Mononuclear cell (primary cell): ENCODE results near the gene CIB1. TPM values are rescaled to one million over a fixed set of nuclear protein-coding genes. Genes with fewer than 3 reads are reported as not detected.
"Not testable (repeated sequence)": the region's sequence is repeated elsewhere in the genome, so short reads cannot be mapped to it uniquely, and the experiment has no call there.

Experiments
- H3K27me3 ChIP-seq: 2 replicates; pipeline ENCODE4 v1.6.0; 2011; ENCODE audit warnings: low read length, control low read depth; ENCODE audit not compliant: insufficient read depth
- H3K4me1 ChIP-seq: 2 replicates; pipeline ENCODE4 v1.5.1; 2011; ENCODE audit warnings: mild to moderate bottlenecking, low read length, control low read depth; ENCODE audit not compliant: insufficient read depth
- H3K4me3 ChIP-seq: 2 replicates; pipeline ENCODE4 v1.5.1; 2011; ENCODE audit warnings: mild to moderate bottlenecking, low read length, moderate library complexity
- H3K9me3 ChIP-seq: 2 replicates; pipeline ENCODE4 v1.5.1; 2011; ENCODE audit warnings: low read depth, mild to moderate bottlenecking, control low read depth, low read length
- total RNA-seq: library from RNA; depleted of rRNA; stranded (reverse); fragments of >200 nt; gene quantifications from one replicate; pipeline ENCODE4 v1.2.3, GENCODE V29; 2012

Gene CIB1
- total RNA-seq, 1 donor: 33.2 TPM

DNA sequence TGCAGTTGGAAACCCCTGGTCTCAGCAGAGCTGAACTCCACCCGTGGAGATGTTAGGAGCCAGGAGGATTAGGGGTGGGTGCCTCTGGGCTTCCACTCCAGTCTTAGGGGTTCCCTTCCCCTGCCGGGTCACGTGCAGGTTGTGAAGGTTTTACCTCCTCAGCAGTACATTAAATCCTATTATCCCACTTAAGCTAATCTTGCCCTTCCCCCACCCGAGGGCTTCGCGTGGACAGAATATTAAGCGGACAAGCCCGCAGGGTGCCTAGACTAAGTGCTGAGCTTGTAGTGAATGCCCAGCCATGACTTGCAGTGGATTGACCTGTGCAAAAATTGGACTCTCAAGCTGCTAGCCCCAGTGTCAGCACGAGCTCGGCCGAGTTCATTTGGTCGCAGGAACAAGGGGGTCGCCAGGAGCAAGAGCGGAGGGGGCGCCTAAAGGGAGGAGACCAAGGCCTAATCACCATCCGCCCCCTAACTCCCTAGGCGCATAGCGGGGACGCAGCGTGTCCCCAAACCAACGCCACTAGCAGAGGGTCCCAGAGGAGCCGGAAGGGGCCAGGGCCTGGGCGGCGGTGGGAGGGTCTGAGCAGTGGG lies 33.1 kb downstream of the CIB1 start:
- no peaks in the 10 kb centered on the region for H3K9me3 ChIP-seq
- H3K4me1 ChIP-seq: peaks cover 31% of the 10 kb centered on the region
- H3K4me3 ChIP-seq: peak overlapping the region; percentile 64
- no peaks in the 10 kb centered on the region for H3K27me3 ChIP-seq

- Histone ChIP-seq H3K27me3 (no peaks in the 10 kb centered on the region), H3K4me3 (no peak overlapping the region), H3K9me3 (no peaks in the 10 kb centered on the region), H3K4me1 (peaks cover 48% of the 10 kb centered on the region)
Observed at GRCh38 chr15:90194655-90195054, 39.1 kb downstream of the CIB1 start.

- peaks cover 63% of the 10 kb centered on the region for H3K4me1 ChIP-seq
- H3K27me3 ChIP-seq: no peaks in the 10 kb centered on the region
- H3K9me3 ChIP-seq: no peaks in the 10 kb centered on the region
- H3K4me3 ChIP-seq: no peak overlapping the region
Observed at GRCh38 chr15:90192961-90193786, 40.6 kb downstream of the CIB1 start.

GRCh38 chr15:90191794-90192509 lies 41.8 kb downstream of the CIB1 start:
- H3K4me1 ChIP-seq: peaks cover 74% of the 10 kb centered on the region
- no peak overlapping the region for H3K4me3 ChIP-seq
- no peaks in the 10 kb centered on the region for H3K27me3 ChIP-seq
- H3K9me3 ChIP-seq: no peaks in the 10 kb centered on the region

- Histone ChIP-seq H3K27me3 (no peaks in the 10 kb centered on the region), H3K4me3 (no peak overlapping the region), H3K4me1 (peaks cover 79% of the 10 kb centered on the region), H3K9me3 (no peaks in the 10 kb centered on the region)
Observed at GRCh38 chr15:90191344-90191687, 42.4 kb downstream of the CIB1 start.

GRCh38 chr15:90190606-90191343 lies 43.0 kb downstream of the CIB1 start:
- Histone ChIP-seq H3K4me1 (peaks cover 84% of the 10 kb centered on the region), H3K9me3 (no peaks in the 10 kb centered on the region), H3K4me3 (no peak overlapping the region), H3K27me3 (no peaks in the 10 kb centered on the region)

DNA sequence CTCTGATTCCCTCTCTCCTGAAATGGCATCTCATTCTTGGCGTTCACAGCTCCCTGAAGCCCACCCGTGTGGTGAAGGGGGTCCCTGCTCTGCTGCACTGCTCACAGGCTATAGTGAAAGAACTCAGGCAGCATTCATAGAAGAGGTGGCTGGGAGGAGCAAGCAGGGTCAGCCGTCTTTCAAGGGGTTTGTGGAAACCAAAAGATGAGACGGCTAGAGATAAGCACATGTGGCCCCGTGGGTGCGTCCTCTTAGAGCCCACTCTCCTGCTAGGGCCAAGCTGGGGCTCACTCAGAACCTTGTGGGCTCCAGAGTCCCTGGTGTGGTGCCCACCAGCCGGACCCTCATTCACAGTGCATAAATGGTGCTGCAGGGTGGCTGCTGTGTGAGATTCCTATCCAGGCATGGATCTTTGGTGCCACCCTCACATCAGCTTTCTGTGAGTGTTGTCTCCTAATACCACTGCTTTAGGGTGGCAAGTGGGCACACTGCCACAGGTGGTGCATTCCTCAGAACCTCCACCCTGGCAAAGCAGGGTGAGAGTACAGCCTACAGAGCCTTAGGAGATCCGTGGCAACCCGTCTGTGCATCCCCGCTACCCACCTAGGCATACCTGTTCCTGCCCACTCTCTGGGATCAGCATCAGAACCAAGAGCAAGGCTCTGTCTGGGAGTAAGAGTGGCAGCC lies 43.8 kb downstream of the CIB1 start:
- Histone ChIP-seq H3K27me3 (no peaks in the 10 kb centered on the region), H3K4me3 (no peak overlapping the region), H3K4me1 (peaks cover 86% of the 10 kb centered on the region), H3K9me3 (no peaks in the 10 kb centered on the region)

DNA sequence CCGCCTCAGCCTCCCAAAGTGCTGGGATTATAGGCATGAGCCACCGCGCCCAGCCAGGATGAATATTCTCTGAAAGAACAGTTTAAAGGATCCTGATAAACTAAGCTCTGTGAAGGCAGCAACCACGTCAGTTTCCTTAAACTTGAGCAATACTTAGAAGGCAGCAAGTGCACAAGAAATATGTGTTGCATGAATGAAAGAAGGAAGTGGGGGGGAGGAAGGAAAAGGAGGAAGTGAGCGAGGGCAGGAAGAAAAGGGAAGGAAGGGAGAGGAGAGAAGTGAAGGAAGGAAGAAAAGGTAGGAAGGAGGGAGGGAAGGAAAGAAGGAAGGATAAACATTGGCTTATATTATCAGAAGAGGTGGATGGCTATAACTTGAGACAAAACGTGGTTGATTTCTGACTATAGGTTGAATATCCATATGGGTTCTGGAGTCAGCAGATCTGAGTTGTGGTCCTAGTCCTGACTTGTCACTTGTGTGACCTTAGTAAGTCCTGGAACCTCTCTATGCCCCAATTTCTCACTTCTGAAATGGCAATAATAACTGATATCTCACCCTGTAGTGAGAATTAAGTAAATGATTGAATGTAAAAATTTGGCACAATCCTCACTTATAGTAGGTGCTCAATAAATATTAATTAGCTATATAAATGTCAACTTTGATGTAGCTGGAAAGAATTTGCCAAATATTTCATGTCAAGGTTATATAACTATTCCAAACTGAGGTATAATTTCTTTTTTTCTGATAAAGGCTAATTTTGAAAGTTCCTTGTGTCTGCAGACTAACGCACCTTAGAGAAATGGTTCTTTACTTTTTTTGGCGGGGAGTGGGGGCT lies 44.6 kb downstream of the CIB1 start:
- no peak overlapping the region for H3K4me3 ChIP-seq
- H3K9me3 ChIP-seq: no peaks in the 10 kb centered on the region
- peaks cover 92% of the 10 kb centered on the region for H3K4me1 ChIP-seq
- H3K27me3 ChIP-seq: no peaks in the 10 kb centered on the region

GRCh38 chr15:90188065-90188464 lies 45.7 kb downstream of the CIB1 start:
- not testable (repeated sequence) for H3K9me3 ChIP-seq, H3K27me3 ChIP-seq
- peaks cover 82% of the 10 kb centered on the region for H3K4me1 ChIP-seq

DNA sequence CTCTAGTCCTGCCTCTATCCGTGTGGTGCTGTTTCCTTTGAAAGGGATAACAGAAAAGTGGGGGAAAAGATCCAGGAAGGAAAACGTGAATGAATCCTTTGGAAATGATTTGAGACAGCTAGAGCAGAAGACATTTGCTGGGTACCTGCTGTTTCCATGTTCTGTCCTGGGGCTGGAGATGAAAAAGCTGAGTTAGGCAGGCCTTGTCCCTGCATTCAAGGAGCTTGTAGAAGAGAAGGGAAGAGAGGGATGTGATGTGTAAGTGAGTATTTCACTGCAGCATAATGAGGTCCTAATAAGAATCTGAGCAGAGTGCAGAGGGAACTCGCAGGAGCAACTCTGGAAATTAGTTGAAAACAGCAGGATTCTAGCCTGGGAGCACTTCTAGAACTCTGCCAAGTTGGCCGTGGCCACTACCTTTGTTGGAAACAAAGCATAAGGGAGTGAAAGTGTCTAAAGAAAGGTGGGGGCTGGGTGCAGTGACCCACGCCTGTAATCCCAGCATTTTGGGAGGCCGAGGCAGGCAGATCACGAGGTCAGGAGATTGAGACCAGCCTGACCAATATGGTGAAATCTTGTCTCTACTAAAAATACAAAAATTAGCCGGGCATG lies 46.4 kb downstream of the CIB1 start:
- Histone ChIP-seq H3K27me3 (no peaks in the 10 kb centered on the region), H3K4me1 (peaks cover 75% of the 10 kb centered on the region), H3K9me3 (no peaks in the 10 kb centered on the region), H3K4me3 (no peak overlapping the region)

More at GRCh38 chr15:90188065-90188464, 45.7 kb downstream of the CIB1 start:
- H3K4me3 ChIP-seq: not testable (repeated sequence)

DNA sequence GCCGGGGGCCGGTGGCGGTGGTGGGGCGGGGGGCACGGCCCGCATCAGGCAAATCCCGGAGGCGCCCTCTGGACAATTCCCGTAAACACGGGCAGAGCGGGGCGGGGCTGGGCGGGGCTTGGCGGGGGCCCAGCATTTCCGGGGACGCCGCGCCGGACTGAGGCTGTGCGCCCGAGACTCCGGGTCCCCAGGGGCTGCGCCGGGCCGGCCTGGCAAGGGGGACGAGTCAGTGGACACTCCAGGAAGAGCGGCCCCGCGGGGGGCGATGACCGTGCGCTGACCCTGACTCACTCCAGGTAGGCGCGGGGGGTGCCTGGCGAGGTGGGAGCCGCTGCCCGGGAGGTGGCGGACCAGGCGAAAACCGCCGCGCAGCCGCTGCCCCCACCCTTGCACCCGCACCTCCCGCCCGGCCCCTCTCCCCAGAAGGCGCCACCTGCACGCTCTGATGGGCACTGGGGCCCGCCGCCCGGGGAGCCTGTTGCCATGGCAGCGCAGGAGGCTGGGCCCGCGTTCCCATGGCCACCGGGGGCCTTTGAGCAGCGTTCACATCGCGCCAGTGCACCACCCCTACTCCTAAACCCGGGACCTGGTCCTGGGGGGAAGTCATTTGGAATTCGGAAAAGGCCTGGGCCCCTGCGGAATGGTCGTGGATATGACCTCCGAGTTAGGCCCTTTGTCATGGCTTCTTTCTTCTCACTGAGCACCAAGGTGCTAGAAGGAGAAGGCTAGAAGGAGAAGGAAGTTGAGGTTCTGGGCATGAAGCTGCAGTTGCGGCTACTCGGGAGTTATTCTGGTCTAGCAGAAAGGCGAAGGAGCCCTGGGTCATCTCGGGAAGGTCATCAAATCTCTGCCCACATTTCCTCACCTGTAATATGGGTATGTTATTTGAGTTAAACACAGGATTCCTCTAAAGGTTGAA lies 48.7 kb downstream of the CIB1 start:
- peak overlapping the region; percentile 60 for H3K4me3 ChIP-seq
- H3K27me3 ChIP-seq: no peaks in the 10 kb centered on the region
- H3K9me3 ChIP-seq: no peaks in the 10 kb centered on the region
- peaks cover 52% of the 10 kb centered on the region for H3K4me1 ChIP-seq

GRCh38 chr15:90184119-90184785 lies 49.5 kb downstream of the CIB1 start:
- peaks cover 45% of the 10 kb centered on the region for H3K4me1 ChIP-seq
- H3K4me3 ChIP-seq: peak overlapping the region; percentile 60
- H3K27me3 ChIP-seq: no peaks in the 10 kb centered on the region
- no peaks in the 10 kb centered on the region for H3K9me3 ChIP-seq
